HUES6 (cell line): Measurements from ENCODE around the gene DMBT1.
"Not testable (repeated sequence)": the region's sequence is repeated elsewhere in the genome, so short reads cannot be mapped to it uniquely, and the experiment has no call there.

Experiments
- H3K27ac ChIP-seq: 2 replicates; pipeline ENCODE4 v1.7.0; 2013; ENCODE audit warnings: low read depth, mild to moderate bottlenecking, low read length, inconsistent platforms
- H3K27me3 ChIP-seq: 2 replicates; pipeline ENCODE4 v1.6.1; 2013; ENCODE audit warnings: low read length; ENCODE audit not compliant: control insufficient read depth, insufficient read depth
- H3K36me3 ChIP-seq: 2 replicates; pipeline ENCODE4 v1.6.1; 2013; ENCODE audit warnings: low read length; ENCODE audit not compliant: control insufficient read depth, insufficient read depth
- H3K4me1 ChIP-seq: 2 replicates; pipeline ENCODE4 v1.6.1; 2013; ENCODE audit warnings: low read length; ENCODE audit not compliant: control insufficient read depth, insufficient read depth
- H3K4me3 ChIP-seq: 2 replicates; pipeline ENCODE4 v1.5.1; 2013; ENCODE audit warnings: low read depth, low read length
- H3K9ac ChIP-seq: one replicate; pipeline ENCODE4 v1.6.1; 2013; ENCODE audit warnings: mild to moderate bottlenecking, low read length
- H3K9me3 ChIP-seq: 2 replicates; pipeline ENCODE4 v1.6.1; 2013; ENCODE audit warnings: low read depth, low read length; ENCODE audit not compliant: control insufficient read depth, insufficient read depth

DMBT1 gene

GRCh38 chr10:122586070-122586469 lies 25.5 kb downstream of the DMBT1 start:
- H3K27me3 ChIP-seq, H3K27ac ChIP-seq, H3K9me3 ChIP-seq, H3K36me3 ChIP-seq, H3K4me3 ChIP-seq, H3K9ac ChIP-seq, H3K4me1 ChIP-seq: not testable (repeated sequence)

GRCh38 chr10:122587098-122587760 lies 26.7 kb downstream of the DMBT1 start:
- no peak overlapping the region for H3K27ac ChIP-seq
- H3K27me3 ChIP-seq: no peaks in the 10 kb centered on the region; the same call in 1 of the 2 replicates
- no peak overlapping the region for H3K4me3 ChIP-seq
- no peak overlapping the region for H3K9ac ChIP-seq
- no peaks in the 10 kb centered on the region for H3K4me1 ChIP-seq
- H3K9me3 ChIP-seq: no peaks in the 10 kb centered on the region; the same call in 1 of the 2 replicates
- H3K36me3 ChIP-seq: no peaks in the 10 kb centered on the region

- H3K9ac ChIP-seq: no peak overlapping the region
- H3K4me3 ChIP-seq: no peak overlapping the region
- H3K27ac ChIP-seq: no peak overlapping the region
- H3K4me1 ChIP-seq: no peaks in the 10 kb centered on the region
- H3K27me3 ChIP-seq: no peaks in the 10 kb centered on the region; the same call in 1 of the 2 replicates
- no peaks in the 10 kb centered on the region; the same call in 1 of the 2 replicates for H3K9me3 ChIP-seq
- no peaks in the 10 kb centered on the region for H3K36me3 ChIP-seq
Measured at GRCh38 chr10:122588381-122588780, 27.8 kb downstream of the DMBT1 start.

GRCh38 chr10:122590153-122590552 lies 29.6 kb downstream of the DMBT1 start:
- H3K9ac ChIP-seq: no peak overlapping the region
- H3K27me3 ChIP-seq: no peaks in the 10 kb centered on the region; the same call in 1 of the 2 replicates
- no peaks in the 10 kb centered on the region for H3K4me1 ChIP-seq
- no peak overlapping the region for H3K4me3 ChIP-seq
- H3K36me3 ChIP-seq: no peaks in the 10 kb centered on the region
- no peak overlapping the region for H3K27ac ChIP-seq
- H3K9me3 ChIP-seq: no peaks in the 10 kb centered on the region; the same call in 1 of the 2 replicates

- Histone ChIP-seq H3K9ac (no peak overlapping the region), H3K4me1 (no peaks in the 10 kb centered on the region), H3K36me3 (no peaks in the 10 kb centered on the region), H3K4me3 (no peak overlapping the region), H3K27me3 (no peaks in the 10 kb centered on the region; the same call in 1 of the 2 replicates), H3K27ac (no peak overlapping the region), H3K9me3 (no peaks in the 10 kb centered on the region; the same call in 1 of the 2 replicates)
Measured at GRCh38 chr10:122591736-122592135, 31.2 kb downstream of the DMBT1 start.

- Histone ChIP-seq H3K27ac (no peak overlapping the region), H3K9ac (no peak overlapping the region), H3K9me3 (no peaks in the 10 kb centered on the region; the same call in 1 of the 2 replicates), H3K27me3 (no peaks in the 10 kb centered on the region; the same call in 1 of the 2 replicates), H3K4me1 (no peaks in the 10 kb centered on the region), H3K4me3 (no peak overlapping the region), H3K36me3 (no peaks in the 10 kb centered on the region)
Measured at GRCh38 chr10:122592161-122592560, 31.6 kb downstream of the DMBT1 start.

- no peak overlapping the region for H3K27ac ChIP-seq
- no peak overlapping the region for H3K4me3 ChIP-seq
- peaks cover 14% of the 10 kb centered on the region; the same call in 1 of the 2 replicates for H3K9me3 ChIP-seq
- no peaks in the 10 kb centered on the region for H3K4me1 ChIP-seq
- no peak overlapping the region for H3K9ac ChIP-seq
- no peaks in the 10 kb centered on the region for H3K27me3 ChIP-seq
- no peaks in the 10 kb centered on the region for H3K36me3 ChIP-seq
Measured at GRCh38 chr10:122617476-122618270, 57.1 kb downstream of the DMBT1 start.

- H3K4me3 ChIP-seq: no peak overlapping the region
- no peak overlapping the region for H3K9ac ChIP-seq
- no peaks in the 10 kb centered on the region for H3K36me3 ChIP-seq
- no peaks in the 10 kb centered on the region for H3K27me3 ChIP-seq
- H3K4me1 ChIP-seq: no peaks in the 10 kb centered on the region
- H3K9me3 ChIP-seq: peaks cover 17% of the 10 kb centered on the region; the same call in 1 of the 2 replicates
- H3K27ac ChIP-seq: no peak overlapping the region
Measured at GRCh38 chr10:122618461-122619165, 58.1 kb downstream of the DMBT1 start.

- not testable (repeated sequence) for H3K4me1 ChIP-seq, H3K9ac ChIP-seq, H3K27me3 ChIP-seq, H3K36me3 ChIP-seq, H3K4me3 ChIP-seq, H3K27ac ChIP-seq
- H3K9me3 ChIP-seq: peaks cover 19% of the 10 kb centered on the region; the same call in 1 of the 2 replicates
Measured at GRCh38 chr10:122620961-122621360, 60.4 kb downstream of the DMBT1 start.

GRCh38 chr10:122624546-122624945 lies 64.0 kb downstream of the DMBT1 start:
- no peak overlapping the region for H3K9ac ChIP-seq
- H3K27me3 ChIP-seq: no peaks in the 10 kb centered on the region
- H3K9me3 ChIP-seq: peaks cover 9% of the 10 kb centered on the region; the same call in 1 of the 2 replicates
- no peaks in the 10 kb centered on the region for H3K4me1 ChIP-seq
- no peaks in the 10 kb centered on the region for H3K36me3 ChIP-seq
- H3K4me3 ChIP-seq: no peak overlapping the region
- no peak overlapping the region for H3K27ac ChIP-seq
